Mucosa of rectum (tissue), 2 donors: Measurements from ENCODE around the gene FAM53B.

Experiments
- H3K27ac ChIP-seq, 2 donors: one replicate each; pipeline ENCODE4 v1.7.0; 2013; ENCODE audit warnings: inconsistent platforms in 2 of 2, low read depth in 2 of 2, low read length in 2 of 2
- H3K27me3 ChIP-seq, 2 donors: one replicate each; pipeline ENCODE4 v1.7.0; 2013; ENCODE audit warnings: low read length in 2 of 2; ENCODE audit not compliant: control insufficient read depth in 2 of 2, insufficient read depth in 2 of 2
- H3K36me3 ChIP-seq, 2 donors: one replicate each; pipeline ENCODE4 v1.7.0; 2013; ENCODE audit warnings: low read length in 2 of 2; ENCODE audit not compliant: control insufficient read depth in 2 of 2, insufficient read depth in 2 of 2
- H3K4me1 ChIP-seq, 2 donors: one replicate each; pipeline ENCODE4 v1.7.0; 2013; ENCODE audit warnings: low read length in 2 of 2, mild to moderate bottlenecking in 1 of 2; ENCODE audit not compliant: control insufficient read depth in 2 of 2, insufficient read depth in 2 of 2
- H3K4me3 ChIP-seq, 2 donors: one replicate each; pipeline ENCODE4 v1.7.0; 2013; ENCODE audit warnings: low read length in 2 of 2
- H3K9ac ChIP-seq, 2 donors: one replicate each; pipeline ENCODE4 v1.7.0; 2013; ENCODE audit warnings: low read length in 2 of 2, low read depth in 1 of 2, mild to moderate bottlenecking in 1 of 2
- H3K9me3 ChIP-seq, 2 donors: one replicate each; pipeline ENCODE4 v1.7.0; 2013; ENCODE audit warnings: low read length in 2 of 2; ENCODE audit not compliant: control insufficient read depth in 2 of 2
- donor health status: healthy.
- donor health status: Normal muscosa, but diverticular disease.

Gene FAM53B

DNA sequence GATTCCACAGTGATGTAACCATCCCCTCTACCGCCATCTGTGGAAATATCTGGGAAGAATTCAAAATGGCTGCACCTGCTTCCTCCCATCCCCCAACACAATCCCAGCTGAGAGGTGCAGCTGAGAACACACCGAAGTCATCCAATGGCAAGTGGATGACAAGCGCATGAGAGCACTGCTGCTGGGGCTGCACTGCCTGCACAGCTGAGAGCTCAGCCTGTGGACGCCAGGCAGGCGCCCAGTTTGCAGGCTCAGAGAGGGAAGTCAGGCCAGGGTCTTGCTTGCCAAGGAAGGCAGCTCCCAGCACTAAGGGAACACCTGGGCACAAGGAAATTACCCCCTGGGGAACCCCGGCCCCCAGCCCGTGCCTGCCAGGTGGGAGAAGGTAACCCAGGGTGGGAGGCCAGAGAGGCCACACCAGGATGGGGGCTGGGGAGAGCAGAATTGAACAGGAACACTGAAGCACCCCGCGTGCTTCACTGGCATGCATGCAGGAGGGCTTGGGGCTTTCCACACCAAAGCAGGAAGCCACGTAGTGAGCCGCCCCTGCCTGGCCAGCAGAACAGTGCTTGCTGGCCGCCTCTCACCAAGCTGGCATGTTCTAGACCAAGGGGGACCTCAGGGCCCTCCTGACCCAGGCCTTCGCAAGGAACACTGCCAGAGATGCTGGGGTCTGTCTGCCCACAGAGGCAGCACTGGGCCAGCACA, 46.2 kb downstream of the FAM53B start:
- H3K4me3 ChIP-seq: no peak overlapping the region
- peaks cover 31 to 44% of the 10 kb centered on the region in 2 donors for H3K4me1 ChIP-seq
- no peaks in the 10 kb centered on the region for H3K27me3 ChIP-seq
- H3K36me3 ChIP-seq: peaks cover 23 to 56% of the 10 kb centered on the region in 2 donors
- no peaks in the 10 kb centered on the region for H3K9me3 ChIP-seq
- H3K27ac ChIP-seq: no peak overlapping the region
- H3K9ac ChIP-seq: no peak overlapping the region

DNA sequence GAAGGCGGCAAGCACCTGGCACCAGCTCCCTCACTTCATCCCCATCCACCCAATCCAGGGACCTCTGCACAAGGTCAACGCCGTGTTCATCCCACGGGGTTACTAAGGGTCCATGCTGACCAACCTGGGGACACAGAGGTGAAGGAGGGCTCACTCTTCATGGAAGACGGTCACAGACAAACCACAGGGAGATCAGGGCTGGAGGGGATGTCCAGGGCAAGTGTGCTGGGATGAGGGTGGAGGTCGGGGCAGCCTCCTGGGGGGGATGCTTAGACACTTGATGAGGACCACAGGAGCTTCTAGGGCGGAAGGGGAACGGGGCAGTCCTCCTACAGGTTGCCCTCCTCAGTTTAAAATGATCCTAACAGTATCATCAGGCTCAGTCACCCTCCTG, 46.7 kb downstream of the FAM53B start:
- Histone ChIP-seq H3K27ac (peak overlapping the region in 1 of 2 donors; percentile 70), H3K4me1 (peaks cover 27 to 39% of the 10 kb centered on the region in 2 donors), H3K36me3 (peaks cover 26 to 52% of the 10 kb centered on the region in 2 donors)

DNA sequence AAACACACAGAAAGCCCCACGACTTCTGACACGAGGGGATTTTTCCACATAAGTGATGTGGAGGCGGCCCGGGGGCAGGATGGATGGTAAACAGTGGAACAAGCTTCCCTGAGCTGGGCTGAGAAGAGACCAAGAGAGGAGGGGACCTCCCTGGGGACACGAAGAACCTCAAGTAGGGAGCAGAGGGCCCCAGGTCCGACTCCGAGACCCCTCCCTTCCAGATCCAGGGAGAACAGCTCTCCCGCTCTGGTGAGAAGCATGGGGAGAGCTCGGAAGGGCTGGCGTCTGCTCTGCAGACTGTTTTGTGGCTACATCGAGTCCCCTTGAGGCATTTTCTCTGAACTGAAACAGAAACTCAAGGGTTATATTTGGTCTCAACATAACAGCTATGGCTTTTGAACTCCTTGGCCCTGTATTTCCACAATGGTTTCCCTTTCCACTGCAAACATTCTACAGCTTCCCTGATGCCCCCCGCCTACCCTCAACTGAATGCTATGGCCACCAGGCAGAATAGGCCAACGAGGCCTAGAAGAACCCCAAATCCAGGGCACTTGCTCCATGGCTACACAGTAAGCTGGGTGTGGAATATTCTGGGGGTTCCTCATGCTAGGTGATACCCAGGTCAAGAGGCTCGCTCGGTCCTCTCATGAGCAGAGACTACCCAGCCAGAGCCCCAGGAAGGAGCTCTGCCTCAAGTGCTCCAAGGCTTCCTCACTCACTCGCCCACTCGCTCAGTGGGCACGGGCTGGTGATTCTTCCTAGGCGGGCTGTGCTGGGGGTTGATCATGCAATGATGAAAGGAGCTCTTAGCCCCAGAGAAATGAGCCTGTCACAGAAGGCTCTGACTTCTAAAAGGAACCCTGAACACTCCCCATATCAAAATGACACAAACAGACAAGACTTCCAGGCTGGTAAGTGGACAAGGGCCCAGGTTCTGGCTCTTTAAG, 47.5 kb downstream of the FAM53B start:
- H3K4me1 ChIP-seq: peaks cover 21 to 33% of the 10 kb centered on the region in 2 donors
- peak overlapping the region; percentile 29 to 70 for H3K27ac ChIP-seq
- peaks cover 26 to 53% of the 10 kb centered on the region in 2 donors for H3K36me3 ChIP-seq
- H3K4me3 ChIP-seq: peak overlapping the region in 1 of 2 donors; percentile 20
- no peaks in the 10 kb centered on the region for H3K9me3 ChIP-seq
- no peaks in the 10 kb centered on the region for H3K27me3 ChIP-seq
- H3K9ac ChIP-seq: no peak overlapping the region

More for the DNA sequence above, 46.7 kb downstream of the FAM53B start:
- no peaks in the 10 kb centered on the region for H3K9me3 ChIP-seq
- H3K9ac ChIP-seq: no peak overlapping the region
- H3K27me3 ChIP-seq: no peaks in the 10 kb centered on the region
- H3K4me3 ChIP-seq: no peak overlapping the region

DNA sequence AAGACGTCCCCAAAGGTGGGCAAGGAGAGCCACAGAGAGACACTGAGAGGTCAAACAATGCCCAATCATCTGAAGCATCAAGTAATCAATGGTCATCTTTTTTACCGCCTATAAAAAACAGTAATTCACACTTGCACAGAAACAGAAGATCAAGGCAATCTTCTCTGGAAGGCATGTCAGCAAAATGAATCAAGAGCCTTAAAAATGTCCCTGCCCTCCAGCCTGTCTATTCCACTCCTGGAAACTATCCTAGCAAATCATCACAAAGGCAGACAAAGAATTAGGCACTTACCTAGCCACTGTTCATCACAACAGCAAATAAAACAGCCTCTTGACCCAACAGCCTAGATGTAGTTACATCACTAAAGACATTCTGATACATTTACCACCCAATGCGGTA, 48.9 kb downstream of the FAM53B start:
- Histone ChIP-seq H3K4me3 (no peak overlapping the region), H3K27ac (no peak overlapping the region), H3K9me3 (no peaks in the 10 kb centered on the region), H3K4me1 (peaks cover 9 to 19% of the 10 kb centered on the region in 2 donors), H3K9ac (peak overlapping the region in 1 of 2 donors; percentile 14), H3K27me3 (no peaks in the 10 kb centered on the region), H3K36me3 (peaks cover 21 to 49% of the 10 kb centered on the region in 2 donors)

DNA sequence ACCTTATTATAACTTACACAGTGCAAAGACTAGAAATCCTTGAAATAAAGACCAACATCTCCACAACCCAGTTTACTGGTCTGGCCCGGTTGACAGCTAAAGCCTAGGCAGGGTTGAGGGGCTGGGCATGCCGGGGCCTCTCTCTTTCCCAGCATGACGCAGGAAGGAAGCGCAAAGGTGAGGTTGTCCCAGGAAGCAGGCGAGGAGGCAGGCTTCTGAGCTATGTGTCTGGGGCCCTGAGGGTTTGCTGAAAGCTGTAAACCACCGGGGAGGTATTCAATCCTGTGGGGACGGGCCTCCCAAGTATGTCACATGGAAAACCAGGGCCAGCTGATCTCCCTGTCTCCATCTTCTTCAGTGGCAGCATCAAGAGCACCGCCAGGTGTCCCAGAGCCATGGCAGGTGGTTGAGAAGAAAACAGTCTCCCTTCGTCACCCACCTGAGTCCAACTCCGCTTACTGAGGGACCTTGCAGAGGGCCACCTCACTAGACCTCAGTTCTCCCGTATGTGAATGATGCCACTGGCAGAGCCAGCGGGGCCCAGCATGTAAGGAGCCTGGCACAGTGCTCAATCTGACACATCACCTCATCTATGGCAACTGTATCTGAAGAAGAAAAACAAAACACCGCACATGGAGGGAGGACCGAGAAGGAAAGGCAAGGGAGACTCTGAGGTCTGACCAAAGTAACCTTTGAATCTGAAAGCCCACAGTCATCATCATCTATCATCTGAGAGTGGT, 49.5 kb downstream of the FAM53B start:
- no peaks in the 10 kb centered on the region for H3K9me3 ChIP-seq
- no peak overlapping the region for H3K27ac ChIP-seq
- H3K4me1 ChIP-seq: peaks cover 9 to 19% of the 10 kb centered on the region in 2 donors
- no peak overlapping the region for H3K4me3 ChIP-seq
- H3K27me3 ChIP-seq: no peaks in the 10 kb centered on the region
- peaks cover 27 to 55% of the 10 kb centered on the region in 2 donors for H3K36me3 ChIP-seq
- no peak overlapping the region for H3K9ac ChIP-seq

DNA sequence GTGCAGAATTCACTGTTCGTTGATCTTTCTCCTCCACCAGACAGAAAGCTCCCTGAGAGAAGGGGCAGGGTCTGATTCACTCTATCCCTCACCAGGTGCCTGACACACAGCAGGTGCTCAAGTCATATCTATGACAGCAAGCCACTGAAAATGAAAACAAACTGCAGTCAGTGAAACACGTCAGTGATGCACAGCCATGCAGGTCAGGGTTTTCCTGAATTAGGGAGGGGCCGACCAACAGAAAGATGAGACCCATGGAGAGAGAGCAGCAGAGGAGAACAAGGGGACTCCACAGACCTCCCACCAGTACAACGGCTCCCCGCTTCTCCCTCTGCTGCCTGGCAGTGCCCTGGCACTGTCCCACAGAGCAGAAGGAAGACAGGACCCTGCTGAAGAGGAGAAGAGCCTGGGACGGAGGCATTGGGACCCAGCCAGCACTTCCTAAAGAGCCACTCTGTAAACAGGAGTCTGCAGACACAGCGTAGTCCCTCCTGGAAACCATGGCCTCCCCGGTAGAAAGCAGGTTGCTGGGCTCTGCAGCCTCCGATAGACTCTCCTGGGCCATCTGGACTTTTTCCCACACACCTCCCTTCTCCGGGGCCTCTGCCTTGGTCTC, 50.3 kb downstream of the FAM53B start:
- Histone ChIP-seq H3K36me3 (peaks cover 27 to 52% of the 10 kb centered on the region in 2 donors), H3K4me1 (peaks cover 9 to 21% of the 10 kb centered on the region in 2 donors), H3K9ac (no peak overlapping the region), H3K27me3 (no peaks in the 10 kb centered on the region), H3K4me3 (no peak overlapping the region), H3K27ac (no peak overlapping the region), H3K9me3 (no peaks in the 10 kb centered on the region)

DNA sequence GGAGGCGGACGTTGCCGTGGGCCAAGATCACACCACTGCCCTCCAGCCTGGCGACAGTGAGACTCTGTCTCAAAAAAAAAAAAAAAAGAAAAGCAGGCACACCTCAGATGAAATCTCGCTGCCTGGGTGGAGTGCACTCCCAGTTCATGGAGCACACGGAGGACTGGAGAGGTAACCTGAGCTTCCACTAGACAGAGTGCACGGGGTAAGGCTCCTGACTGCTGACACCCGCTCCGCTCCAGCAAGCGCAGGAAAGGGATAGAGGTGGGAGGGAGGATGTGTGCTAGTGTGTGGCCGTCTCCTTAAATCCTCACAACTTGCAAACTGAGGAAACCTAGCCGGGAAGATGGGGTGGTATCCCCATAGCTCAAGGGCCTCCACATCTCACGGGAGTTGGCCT, 50.8 kb downstream of the FAM53B start:
- Histone ChIP-seq H3K4me3 (no peak overlapping the region), H3K27me3 (no peaks in the 10 kb centered on the region), H3K27ac (no peak overlapping the region), H3K36me3 (peaks cover 28 to 51% of the 10 kb centered on the region in 2 donors), H3K4me1 (peaks cover 11 to 17% of the 10 kb centered on the region in 2 donors), H3K9ac (no peak overlapping the region), H3K9me3 (no peaks in the 10 kb centered on the region)

DNA sequence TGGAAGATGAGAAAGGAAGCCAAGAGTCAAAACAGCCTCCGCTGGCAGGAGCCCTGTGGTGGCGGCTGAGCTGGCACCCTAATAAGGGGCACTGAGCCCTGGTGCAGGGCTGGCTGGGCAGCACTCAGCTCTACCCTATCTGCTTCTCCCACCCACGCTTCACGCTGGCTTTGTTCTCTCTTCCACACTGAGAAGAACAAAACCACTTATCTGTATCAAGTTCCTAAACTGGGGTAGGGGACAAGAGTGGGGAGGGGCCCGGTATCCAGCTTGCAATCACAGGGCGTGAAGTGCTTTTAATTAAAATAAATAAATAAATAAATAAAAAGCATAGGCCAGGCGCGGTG, 52.1 kb downstream of the FAM53B start:
- H3K4me1 ChIP-seq: peaks cover 6 to 12% of the 10 kb centered on the region in 2 donors
- no peak overlapping the region for H3K27ac ChIP-seq
- no peaks in the 10 kb centered on the region for H3K27me3 ChIP-seq
- H3K9me3 ChIP-seq: no peaks in the 10 kb centered on the region
- no peak overlapping the region for H3K9ac ChIP-seq
- no peak overlapping the region for H3K4me3 ChIP-seq
- H3K36me3 ChIP-seq: peaks cover 33 to 52% of the 10 kb centered on the region in 2 donors

DNA sequence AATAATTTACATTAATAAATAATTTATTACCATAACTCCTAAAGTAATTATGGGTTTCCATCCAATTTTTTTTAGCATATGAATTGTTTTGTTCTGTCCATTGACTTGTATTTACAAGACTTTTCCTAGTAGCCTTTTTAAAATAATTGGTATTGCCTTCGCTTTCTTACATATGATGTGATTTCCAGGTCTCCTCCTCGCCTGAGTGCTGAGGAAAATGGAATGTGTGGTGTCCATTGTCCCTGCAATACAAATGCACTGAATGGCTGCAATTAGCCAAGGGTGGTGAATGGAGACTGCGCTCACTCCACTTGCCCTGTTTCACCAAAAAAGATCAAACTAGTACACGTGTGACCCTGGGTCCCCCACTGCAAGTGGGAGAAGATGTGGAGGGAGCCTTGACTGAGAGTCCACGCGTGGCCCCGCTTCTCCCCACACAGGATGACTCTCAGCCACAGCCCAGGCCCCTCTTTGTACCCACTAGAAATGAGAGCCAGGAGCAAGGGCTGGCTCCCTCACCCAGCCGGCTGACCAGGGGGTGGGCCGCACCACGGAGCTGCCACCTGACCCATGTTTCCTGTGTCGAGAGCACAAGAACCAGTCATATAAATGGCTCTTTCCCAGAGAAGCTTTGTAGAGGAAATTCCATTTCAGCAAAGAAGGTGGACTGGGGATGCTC, 52.6 kb downstream of the FAM53B start:
- peaks cover 33 to 49% of the 10 kb centered on the region in 2 donors for H3K36me3 ChIP-seq
- H3K4me3 ChIP-seq: no peak overlapping the region
- H3K9ac ChIP-seq: no peak overlapping the region
- H3K27me3 ChIP-seq: no peaks in the 10 kb centered on the region
- H3K9me3 ChIP-seq: no peaks in the 10 kb centered on the region
- peaks cover 5 to 9% of the 10 kb centered on the region in 2 donors for H3K4me1 ChIP-seq
- no peak overlapping the region for H3K27ac ChIP-seq
